Upper lobe of left lung (tissue), 4 donors: ENCODE data around the gene EPHA4.

ENCODE experiments used
- CTCF ChIP-seq, 6 experiments: fragments of 450-650 bp in 4 of 6; fragments of 200-600 bp in 2 of 6; sonication (generic) in 2 of 6; IDR thresholded peaks; one replicate each; pipeline ENCODE4 v1.5.1; 2016 to 2019; ENCODE audit warnings: antibody characterized with exemption in 6 of 6
- POLR2A ChIP-seq, 4 donors: fragments of 450-650 bp; IDR thresholded peaks; one replicate each; pipeline ENCODE4 v1.5.1; 2016 to 2017; ENCODE audit warnings: antibody characterized with exemption in 4 of 4, mild to moderate bottlenecking in 2 of 4

GRCh38 chr2:221473451-221473850 lies 98.7 kb downstream of the EPHA4 start:
- TF ChIP-seq CTCF (IDR thresholded peaks at IDR 0.05): no peak
- no peak for TF ChIP-seq POLR2A (IDR thresholded peaks at IDR 0.05)
